Esophagus muscularis mucosa (tissue), 4 donors: Measurements from ENCODE around the gene RAI14.

ENCODE experiments used
- CTCF ChIP-seq, 3 experiments: fragments of 200-600 bp in 2 of 3; fragments of 450-650 bp in 1 of 3; sonication (generic) in 2 of 3; IDR thresholded peaks; one replicate each; pipeline ENCODE4 v1.5.1; 2017 to 2019; ENCODE audit warnings: antibody characterized with exemption in 3 of 3, mild to moderate bottlenecking in 2 of 3, moderate library complexity in 1 of 3
- EP300 ChIP-seq: sonication (generic); formaldehyde crosslinking; IDR thresholded peaks from one replicate; pipeline ENCODE4 v1.6.1; 2017; ENCODE audit warnings: antibody characterized with exemption
- POLR2A ChIP-seq: fragments of 450-650 bp; IDR thresholded peaks from one replicate; pipeline ENCODE4 v1.6.1; 2017; ENCODE audit warnings: antibody characterized with exemption, moderate library complexity, mild to moderate bottlenecking, low read depth
- POLR2AphosphoS5 ChIP-seq, 2 donors: sonication (generic); formaldehyde crosslinking; IDR thresholded peaks; one replicate each; pipeline ENCODE4 v1.6.1; 2017; ENCODE audit warnings: antibody characterized with exemption in 2 of 2

DNA sequence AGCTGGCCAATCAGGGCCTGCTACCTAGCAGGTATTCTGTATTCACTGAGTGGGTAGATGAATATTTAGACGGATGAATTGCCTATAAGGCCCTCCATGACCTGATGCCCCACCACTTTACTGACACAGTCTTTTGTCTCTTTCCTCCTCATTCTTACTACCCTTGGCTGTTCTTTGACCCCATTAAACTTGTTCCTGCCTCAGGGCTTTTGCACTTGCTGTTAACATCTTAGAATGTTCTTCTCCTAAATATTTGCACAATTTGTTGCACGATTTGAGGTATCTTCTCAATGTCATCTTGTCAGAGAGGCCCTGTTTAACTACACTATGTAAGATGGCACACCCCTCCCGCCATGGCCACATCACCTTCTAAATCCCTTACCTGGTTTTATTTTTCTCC lies 179.5 kb downstream of the RAI14 start:
- TF ChIP-seq EP300 (no peak), CTCF (IDR thresholded peaks at IDR 0.05) (no peak), POLR2AphosphoS5 (IDR thresholded peaks at IDR 0.05) (no peak), POLR2A (no peak)
